Measurements from ENCODE around the gene RANBP1. TPM values are rescaled to one million over a fixed set of nuclear protein-coding genes. Genes with fewer than 3 reads are reported as not detected.

RANBP1 gene
- total RNA-seq, 1 donor from 2014 or later, result 142 TPM

- TF ChIP-seq, protein P1, sequence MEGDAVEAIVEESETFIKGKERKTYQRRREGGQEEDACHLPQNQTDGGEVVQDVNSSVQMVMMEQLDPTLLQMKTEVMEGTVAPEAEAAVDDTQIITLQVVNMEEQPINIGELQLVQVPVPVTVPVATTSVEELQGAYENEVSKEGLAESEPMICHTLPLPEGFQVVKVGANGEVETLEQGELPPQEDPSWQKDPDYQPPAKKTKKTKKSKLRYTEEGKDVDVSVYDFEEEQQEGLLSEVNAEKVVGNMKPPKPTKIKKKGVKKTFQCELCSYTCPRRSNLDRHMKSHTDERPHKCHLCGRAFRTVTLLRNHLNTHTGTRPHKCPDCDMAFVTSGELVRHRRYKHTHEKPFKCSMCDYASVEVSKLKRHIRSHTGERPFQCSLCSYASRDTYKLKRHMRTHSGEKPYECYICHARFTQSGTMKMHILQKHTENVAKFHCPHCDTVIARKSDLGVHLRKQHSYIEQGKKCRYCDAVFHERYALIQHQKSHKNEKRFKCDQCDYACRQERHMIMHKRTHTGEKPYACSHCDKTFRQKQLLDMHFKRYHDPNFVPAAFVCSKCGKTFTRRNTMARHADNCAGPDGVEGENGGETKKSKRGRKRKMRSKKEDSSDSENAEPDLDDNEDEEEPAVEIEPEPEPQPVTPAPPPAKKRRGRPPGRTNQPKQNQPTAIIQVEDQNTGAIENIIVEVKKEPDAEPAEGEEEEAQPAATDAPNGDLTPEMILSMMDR (IDR thresholded peaks at IDR 0.05; ENCODE audit: unreplicated experiment), result no peak
- peaks cover 4% of the 10 kb centered on the region for H3K4me1 Mint-ChIP-seq (ENCODE audit: unreplicated experiment)
- no peak overlapping the region for H3K4me3 Mint-ChIP-seq (ENCODE audit: unreplicated experiment)
- no peak overlapping the region for H3K27ac Mint-ChIP-seq (ENCODE audit: unreplicated experiment)
- peaks cover 4% of the 10 kb centered on the region for H3K27me3 Mint-ChIP-seq (ENCODE audit: unreplicated experiment)
- no peaks in the 10 kb centered on the region for H3K9me3 Mint-ChIP-seq (ENCODE audit: unreplicated experiment)
- no peaks in the 10 kb centered on the region for H3K36me3 Mint-ChIP-seq (ENCODE audit: low read depth, unreplicated experiment)
- DNase-seq (ENCODE audit: low spot score), result no peak
Measured at GRCh38 chr22:20071524-20071972, 44.4 kb upstream of the RANBP1 start.

DNA sequence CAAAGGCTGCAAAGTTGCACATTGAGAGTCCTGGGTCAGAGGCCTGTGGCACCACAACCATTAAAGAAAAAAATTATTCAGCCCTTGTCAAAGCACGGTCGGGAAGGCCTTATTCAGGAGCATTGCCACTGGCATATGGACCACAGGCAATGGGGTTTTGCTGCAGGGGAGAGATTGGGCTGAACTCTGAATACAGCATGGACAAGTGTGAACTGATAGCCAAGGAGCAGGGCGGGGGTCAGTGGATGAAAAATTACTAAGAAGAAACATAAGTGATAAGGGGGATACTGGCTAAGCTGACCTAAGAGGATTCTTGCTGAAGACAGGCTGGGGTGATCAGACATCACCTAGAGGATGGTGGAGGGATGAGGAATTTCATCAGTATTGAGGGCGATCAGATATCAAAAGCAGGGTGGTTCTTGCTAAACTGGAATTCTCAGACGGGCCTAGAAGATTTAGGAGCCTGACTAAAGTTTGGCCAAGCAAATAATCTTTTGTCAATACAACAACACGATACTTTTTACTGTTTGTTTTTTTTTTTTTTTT lies 39.2 kb upstream of the RANBP1 start:
- Mint-ChIP-seq H3K4me3 (ENCODE audit: unreplicated experiment) (no peak overlapping the region), H3K27me3 (ENCODE audit: unreplicated experiment) (peaks cover 5% of the 10 kb centered on the region), H3K36me3 (ENCODE audit: low read depth, unreplicated experiment) (peaks cover 4% of the 10 kb centered on the region), H3K27ac (ENCODE audit: unreplicated experiment) (no peak overlapping the region), H3K4me1 (ENCODE audit: unreplicated experiment) (peaks cover 4% of the 10 kb centered on the region), H3K9me3 (ENCODE audit: unreplicated experiment) (no peaks in the 10 kb centered on the region)
- TF ChIP-seq, protein P1 (IDR thresholded peaks at IDR 0.05; ENCODE audit: unreplicated experiment), result no peak
- no peak for DNase-seq (ENCODE audit: low spot score)

GRCh38 chr22:20079745-20080444 lies 36.0 kb upstream of the RANBP1 start, which contains the start of gene DGCR8:
DGCR8 (plus strand) TSS chr22:20080241; CDS start chr22:20085964, 5,723 bp downstream.
- Mint-ChIP-seq H3K4me3 (ENCODE audit: unreplicated experiment) (peak within 1 kb of the TSS; percentile 90), H3K4me1 (ENCODE audit: unreplicated experiment) (peaks cover 29% of the 10 kb centered on the region), H3K27ac (ENCODE audit: unreplicated experiment) (peak within 1 kb of the TSS; percentile 92), H3K36me3 (ENCODE audit: low read depth, unreplicated experiment) (peaks cover 14% of the 10 kb centered on the region), H3K9me3 (ENCODE audit: unreplicated experiment) (no peaks in the 10 kb centered on the region), H3K27me3 (ENCODE audit: unreplicated experiment) (peaks cover 12% of the 10 kb centered on the region)
- TF ChIP-seq, protein P1 (IDR thresholded peaks at IDR 0.05; ENCODE audit: unreplicated experiment), result no peak
- peak; percentile 91 for DNase-seq (ENCODE audit: low spot score)

DNA sequence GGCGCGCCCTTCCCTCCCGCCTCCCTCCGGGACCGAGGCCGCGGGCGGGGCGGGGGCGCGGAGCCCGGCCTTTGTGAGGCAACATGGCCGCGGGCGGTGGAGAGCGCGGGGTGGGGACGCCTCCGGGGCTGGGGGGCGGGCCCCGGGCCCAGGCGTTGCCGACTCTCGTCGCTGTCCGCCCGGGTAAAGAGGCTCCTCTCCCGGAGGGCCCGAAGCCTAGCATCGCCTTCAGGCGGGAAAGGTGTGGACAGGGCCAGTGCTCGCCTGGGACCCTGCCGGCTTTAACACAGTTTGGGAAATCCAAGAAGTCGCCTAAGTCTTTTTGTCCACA lies 35.5 kb upstream of the RANBP1 start:
- Mint-ChIP-seq H3K36me3 (ENCODE audit: low read depth, unreplicated experiment) (peaks cover 17% of the 10 kb centered on the region), H3K27me3 (ENCODE audit: unreplicated experiment) (peaks cover 12% of the 10 kb centered on the region), H3K27ac (ENCODE audit: unreplicated experiment) (peak overlapping the region; percentile 92), H3K4me1 (ENCODE audit: unreplicated experiment) (peaks cover 29% of the 10 kb centered on the region), H3K4me3 (ENCODE audit: unreplicated experiment) (peak overlapping the region; percentile 86), H3K9me3 (ENCODE audit: unreplicated experiment) (no peaks in the 10 kb centered on the region)
- TF ChIP-seq, protein P1 (IDR thresholded peaks at IDR 0.05; ENCODE audit: unreplicated experiment), result no peak
- DNase-seq (ENCODE audit: low spot score), result peak; percentile 65

Measured in endothelial cell (in vitro differentiated cells).